ENCODE results near the gene TMEM256. TPM values are rescaled to one million over a fixed set of nuclear protein-coding genes. Genes with fewer than 3 reads are reported as not detected.

The TMEM256 gene
- total and polyA plus RNA-seq, 2 experiments from 2014 or later: 40.1 to 59.3 TPM

DNA sequence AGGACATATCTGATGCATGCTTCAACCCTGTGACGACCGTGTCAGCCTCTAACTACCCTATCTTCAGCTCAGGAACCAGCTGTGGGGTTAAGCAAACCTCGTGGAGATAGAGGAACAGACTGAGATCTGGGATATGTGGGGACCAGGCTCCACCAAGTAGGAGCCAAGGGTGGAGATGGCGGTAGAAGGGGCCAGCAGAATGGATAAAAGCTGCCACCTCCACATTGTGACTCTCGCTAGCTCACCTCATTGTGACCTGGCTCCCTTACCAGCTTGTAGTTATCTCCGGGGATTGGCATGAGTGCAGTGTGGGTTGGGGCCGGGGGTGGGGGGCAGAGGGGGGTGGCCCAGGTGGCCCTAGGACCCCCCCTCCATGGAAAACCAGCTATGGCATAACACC is 21.4 kb upstream of the TMEM256 start, which contains the start of gene SPEM2:
TSS of gene SPEM2 (plus strand) at position 301 of the 400 bp plus-strand sequence. CDS start at position 374, 73 bp downstream.
- Histone ChIP-seq H3K27me3 (replicated peaks; ENCODE audit: insufficient read depth) (no peaks in the 10 kb centered on the region), H3K27ac (no peak within 1 kb of the TSS), H3K4me2 (ENCODE audit: unreplicated experiment) (no peak within 1 kb of the TSS), H3F3A (ENCODE audit: insufficient read depth) (no peaks in the 10 kb centered on the region), H3K9me2 (ENCODE audit: insufficient read depth) (no peaks in the 10 kb centered on the region), H4K20me1 (ENCODE audit: insufficient read depth) (no peaks in the 10 kb centered on the region), H3K9me3 (ENCODE audit: low read depth) (no peaks in the 10 kb centered on the region), H3K79me2 (ENCODE audit: insufficient read depth) (no peaks in the 10 kb centered on the region), H3K4me3 (no peak within 1 kb of the TSS), H2AFZ (no peak within 1 kb of the TSS), H3K9ac (no peak within 1 kb of the TSS), H3K36me3 (ENCODE audit: low read depth) (no peaks in the 10 kb centered on the region), H3K4me1 (ENCODE audit: insufficient read depth) (no peaks in the 10 kb centered on the region)
- DNase-seq: no peak
- in situ Hi-C loops (cut with MboI): no loop called here
- TF ChIP-seq EZH2phosphoT487 (IDR thresholded peaks at IDR 0.05; ENCODE audit: insufficient read depth, low read depth): no peak
- no peak for TF ChIP-seq EZH2 (IDR thresholded peaks at IDR 0.05; ENCODE audit: insufficient read depth, poor library complexity, severe bottlenecking)
- 76 to 77% methylated on average over 7 of the region's 7 CpGs for WGBS, 2 experiments (ENCODE audit: low coverage in 1 of 2, low lambda C conversion rate in 2 of 2, missing lambda C conversion rate in 2 of 2)

DNA sequence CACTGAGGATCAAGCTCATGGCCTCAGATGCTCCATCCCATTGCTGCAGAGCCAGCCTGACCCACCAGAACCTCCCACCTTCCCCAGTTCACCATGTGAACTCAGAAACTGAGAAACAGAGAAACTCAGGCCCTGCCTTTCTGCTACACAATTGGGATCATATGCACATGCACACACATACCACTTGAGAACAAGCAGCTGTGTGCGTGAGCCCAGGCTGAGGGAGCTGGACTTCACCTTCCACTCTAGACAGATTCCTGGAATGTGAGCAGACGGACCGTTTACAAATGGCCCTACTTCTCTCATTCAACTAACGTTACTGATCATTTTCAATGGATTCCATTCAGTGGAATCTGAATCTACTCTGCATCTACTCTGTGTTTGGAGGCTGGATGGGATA is 19.8 kb upstream of the TMEM256 start:
- TF ChIP-seq EZH2phosphoT487 (IDR thresholded peaks at IDR 0.05; ENCODE audit: insufficient read depth, low read depth): no peak
- TF ChIP-seq EZH2 (IDR thresholded peaks at IDR 0.05; ENCODE audit: insufficient read depth, poor library complexity, severe bottlenecking): no peak
- Histone ChIP-seq H3F3A (ENCODE audit: insufficient read depth) (no peaks in the 10 kb centered on the region), H3K4me3 (no peak overlapping the region), H3K9me2 (ENCODE audit: insufficient read depth) (no peaks in the 10 kb centered on the region), H3K79me2 (ENCODE audit: insufficient read depth) (no peaks in the 10 kb centered on the region), H3K9me3 (ENCODE audit: low read depth) (no peaks in the 10 kb centered on the region), H3K4me1 (ENCODE audit: insufficient read depth) (no peaks in the 10 kb centered on the region), H4K20me1 (ENCODE audit: insufficient read depth) (no peaks in the 10 kb centered on the region), H3K9ac (no peak overlapping the region), H2AFZ (no peak overlapping the region), H3K27ac (no peak overlapping the region), H3K4me2 (ENCODE audit: unreplicated experiment) (no peak overlapping the region), H3K27me3 (replicated peaks; ENCODE audit: insufficient read depth) (no peaks in the 10 kb centered on the region), H3K36me3 (ENCODE audit: low read depth) (no peaks in the 10 kb centered on the region)
- 78 to 79% methylated on average over 4 of the region's 4 CpGs for WGBS, 2 experiments (ENCODE audit: low coverage in 1 of 2, low lambda C conversion rate in 2 of 2, missing lambda C conversion rate in 2 of 2)
- DNase-seq: no peak
- in situ Hi-C loops (cut with MboI): no loop called here

DNA sequence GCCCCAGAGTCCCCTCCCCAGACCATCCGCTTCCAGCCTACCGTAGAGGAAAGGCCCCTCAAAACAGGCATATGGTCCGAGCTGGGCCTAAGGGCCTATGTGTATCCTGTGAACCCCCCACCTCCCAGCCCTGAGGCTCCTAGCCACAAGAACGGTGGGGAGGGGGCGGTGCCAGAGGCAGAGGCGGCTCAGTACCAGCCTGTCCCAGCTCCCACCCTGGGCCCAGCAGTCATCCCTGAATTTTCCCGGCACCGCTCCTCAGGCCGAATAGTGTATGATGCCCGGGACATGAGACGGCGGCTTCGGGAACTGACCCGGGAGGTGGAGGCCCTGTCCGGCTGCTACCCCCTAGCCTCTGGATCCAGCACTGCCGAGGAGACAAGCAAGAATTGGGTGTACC is 17.3 kb upstream of the TMEM256 start:
- DNase-seq: no peak
- no peaks in the 10 kb centered on the region for H4K20me1 ChIP-seq (ENCODE audit: insufficient read depth)
- H3F3A ChIP-seq (ENCODE audit: insufficient read depth): no peaks in the 10 kb centered on the region
- H3K79me2 ChIP-seq (ENCODE audit: insufficient read depth): no peaks in the 10 kb centered on the region
- H3K9me2 ChIP-seq (ENCODE audit: insufficient read depth): no peaks in the 10 kb centered on the region
- H3K9me3 ChIP-seq (ENCODE audit: low read depth): no peaks in the 10 kb centered on the region
- H2AFZ ChIP-seq: no peak overlapping the region
- H3K27me3 ChIP-seq (replicated peaks; ENCODE audit: insufficient read depth): no peaks in the 10 kb centered on the region
- H3K4me1 ChIP-seq (ENCODE audit: insufficient read depth): no peaks in the 10 kb centered on the region
- TF ChIP-seq EZH2phosphoT487 (IDR thresholded peaks at IDR 0.05; ENCODE audit: insufficient read depth, low read depth) (no peak), EZH2 (IDR thresholded peaks at IDR 0.05; ENCODE audit: insufficient read depth, poor library complexity, severe bottlenecking) (no peak)
- in situ Hi-C loops (cut with MboI): no loop called here
- H3K36me3 ChIP-seq (ENCODE audit: low read depth): no peaks in the 10 kb centered on the region
- H3K27ac ChIP-seq: no peak overlapping the region
- H3K4me2 ChIP-seq (ENCODE audit: unreplicated experiment): no peak overlapping the region
- 93 to 94% methylated on average over 16 of the region's 16 CpGs for WGBS, 2 experiments (ENCODE audit: low coverage in 1 of 2, low lambda C conversion rate in 2 of 2, missing lambda C conversion rate in 2 of 2)
- no peak overlapping the region for H3K4me3 ChIP-seq
- no peak overlapping the region for H3K9ac ChIP-seq

DNA sequence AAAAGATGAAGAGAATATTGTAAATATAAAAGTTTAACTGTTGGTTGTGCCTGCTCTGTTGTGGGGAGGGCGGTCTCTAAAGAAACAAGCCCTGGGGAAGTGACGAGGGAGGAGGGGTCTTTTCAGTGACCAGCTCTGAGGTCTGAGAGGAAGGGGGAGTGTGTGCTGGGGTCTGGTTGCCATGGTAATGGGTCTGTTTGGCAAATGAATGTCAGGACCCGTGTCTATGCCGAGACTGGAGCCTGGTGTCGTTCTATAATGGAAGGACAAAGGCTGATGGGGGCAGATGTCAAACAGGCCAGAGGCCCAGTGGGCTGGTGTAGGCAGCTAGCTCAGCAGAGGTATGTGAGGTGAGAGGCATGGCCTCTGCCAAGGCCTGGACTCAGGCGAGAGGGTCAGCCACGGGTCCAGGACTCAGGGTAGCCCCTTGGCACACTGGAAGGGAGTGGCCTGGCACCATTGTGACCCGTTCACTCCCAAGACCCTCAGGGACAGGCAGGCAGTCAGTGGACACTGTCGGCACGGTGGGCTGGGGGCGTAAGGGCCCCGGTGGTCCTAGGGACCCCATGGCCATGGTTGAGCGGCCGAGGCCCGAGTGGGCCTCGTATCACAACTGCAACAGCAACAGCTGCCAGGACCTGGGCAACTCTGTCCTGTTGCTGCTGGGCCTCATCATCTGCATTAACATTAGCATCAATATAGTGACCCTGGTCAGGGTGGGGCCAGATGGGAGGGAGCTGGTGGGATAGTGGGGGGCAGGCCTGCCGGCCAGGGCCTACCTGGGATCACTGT is 16.1 kb upstream of the TMEM256 start, which contains the start of gene SPEM1:
TSS of gene SPEM1 (plus strand) at position 506 of the 792 bp plus-strand sequence. CDS start at position 567, 61 bp downstream.
- Histone ChIP-seq H3K9me3 (ENCODE audit: low read depth) (no peaks in the 10 kb centered on the region), H3K79me2 (ENCODE audit: insufficient read depth) (no peaks in the 10 kb centered on the region), H3K4me3 (no peak within 1 kb of the TSS), H3K9ac (no peak within 1 kb of the TSS), H2AFZ (no peak within 1 kb of the TSS), H3K4me1 (ENCODE audit: insufficient read depth) (no peaks in the 10 kb centered on the region), H3F3A (ENCODE audit: insufficient read depth) (no peaks in the 10 kb centered on the region), H4K20me1 (ENCODE audit: insufficient read depth) (no peaks in the 10 kb centered on the region), H3K27me3 (replicated peaks; ENCODE audit: insufficient read depth) (no peaks in the 10 kb centered on the region), H3K4me2 (ENCODE audit: unreplicated experiment) (no peak within 1 kb of the TSS), H3K9me2 (ENCODE audit: insufficient read depth) (no peaks in the 10 kb centered on the region), H3K27ac (no peak within 1 kb of the TSS), H3K36me3 (ENCODE audit: low read depth) (no peaks in the 10 kb centered on the region)
- in situ Hi-C loops (cut with MboI): no loop called here
- DNase-seq: no peak
- TF ChIP-seq EZH2phosphoT487 (IDR thresholded peaks at IDR 0.05; ENCODE audit: insufficient read depth, low read depth) (no peak), EZH2 (IDR thresholded peaks at IDR 0.05; ENCODE audit: insufficient read depth, poor library complexity, severe bottlenecking) (no peak)
- WGBS, 2 experiments (ENCODE audit: low coverage in 1 of 2, low lambda C conversion rate in 2 of 2, missing lambda C conversion rate in 2 of 2): 74 to 78% methylated on average over 17 of the region's 17 CpGs
